Measurements from ENCODE around the gene TPSG1.
"Not testable (repeated sequence)": the region's sequence is repeated elsewhere in the genome, so short reads cannot be mapped to it uniquely, and the experiment has no call there.

TPSG1 gene

GRCh38 chr16:1229476-1229875, 4.4 kb upstream of the TPSG1 start:
- not testable (repeated sequence) for H3K4me3 ChIP-seq (ENCODE audit: low read depth, low read length); DNase-seq (ENCODE audit: low read depth)

GRCh38 chr16:1228227-1228626, 3.2 kb upstream of the TPSG1 start:
- H3K4me3 ChIP-seq (ENCODE audit: low read depth, low read length); DNase-seq (ENCODE audit: low read depth): not testable (repeated sequence)

GRCh38 chr16:1226692-1227091, 1.6 kb upstream of the TPSG1 start:
- H3K4me3 ChIP-seq (ENCODE audit: low read depth, low read length); DNase-seq (ENCODE audit: low read depth): not testable (repeated sequence)

- DNase-seq (ENCODE audit: low read depth); H3K4me3 ChIP-seq (ENCODE audit: low read depth, low read length): not testable (repeated sequence)
These were observed 752 bp upstream of the TPSG1 start for GRCh38 chr16:1225728-1226311.

GRCh38 chr16:1224558-1224957, 510 bp downstream of the TPSG1 start:
- no peak for DNase-seq (ENCODE audit: low read depth)
- TF ChIP-seq MAX (IDR thresholded peaks at IDR 0.05; ENCODE audit: low read depth, low read length) (no peak), POLR2A (IDR thresholded peaks at IDR 0.05; ENCODE audit: extremely low read depth, insufficient read length) (no peak), MYC (IDR thresholded peaks at IDR 0.05; ENCODE audit: low read depth, low read length) (no peak), CTCF (IDR thresholded peaks at IDR 0.05; ENCODE audit: low read depth, low read length) (no peak)
- no peak overlapping the region for H3K4me3 ChIP-seq (ENCODE audit: low read depth, low read length)

- H3K4me3 ChIP-seq (ENCODE audit: low read depth, low read length) = no peak overlapping the region
- no peak for TF ChIP-seq POLR2A (IDR thresholded peaks at IDR 0.05; ENCODE audit: extremely low read depth, insufficient read length)
- no peak for TF ChIP-seq MYC (IDR thresholded peaks at IDR 0.05; ENCODE audit: low read depth, low read length)
- TF ChIP-seq MAX (IDR thresholded peaks at IDR 0.05; ENCODE audit: low read depth, low read length) = no peak
- TF ChIP-seq CTCF (IDR thresholded peaks at IDR 0.05; ENCODE audit: low read depth, low read length) = no peak
- no peak for DNase-seq (ENCODE audit: low read depth)
These were observed 1.5 kb downstream of the TPSG1 start for GRCh38 chr16:1223355-1224214.

- no peak for DNase-seq (ENCODE audit: low read depth)
- TF ChIP-seq POLR2A (IDR thresholded peaks at IDR 0.05; ENCODE audit: extremely low read depth, insufficient read length) (no peak), MYC (IDR thresholded peaks at IDR 0.05; ENCODE audit: low read depth, low read length) (no peak), CTCF (IDR thresholded peaks at IDR 0.05; ENCODE audit: low read depth, low read length) (no peak)
- no peak overlapping the region for H3K4me3 ChIP-seq (ENCODE audit: low read depth, low read length)
These were observed 2.3 kb downstream of the TPSG1 start for GRCh38 chr16:1222553-1223354.

All from NB4 (cell line).